A549 (cell line): Measurements from ENCODE around the gene PIN1. TPM values are rescaled to one million over a fixed set of nuclear protein-coding genes. Genes with fewer than 3 reads are reported as not detected.
"Not testable (repeated sequence)": the region's sequence is repeated elsewhere in the genome, so short reads cannot be mapped to it uniquely, and the experiment has no call there.

Experiments used
- ATAC-seq, 2 experiments: fragments of 200-7000 bp in 1 of 2; fragments of >200 bp in 1 of 2; cut with Nextera tagmentation in 1 of 2; cut with Tn5 transposase in 1 of 2; 3 replicates each; pipeline versions ENCODE4 v1.8.0 to v1.9.1; 2018 to 2020; ENCODE audit warnings: mild to moderate bottlenecking in 1 of 2, moderate library complexity in 1 of 2
- CTCF ChIA-PET: fragments of 300-600 bp; sonication (Branson Sonifier 250); formaldehyde crosslinking; extraction: SDS; loops from one replicate; lab custom pipeline; 2021; ENCODE audit warnings: antibody characterized with exemption, inconsistent platforms; lab: Yijun Ruan, JAX
- POLR2A ChIA-PET: fragments of 350-600 bp; formaldehyde crosslinking; extraction: SDS; loops from one replicate; lab custom pipeline; 2021; ENCODE audit warnings: antibody characterized with exemption, inconsistent platforms; lab: Yijun Ruan, JAX
- DNase-seq, 2 experiments: peaks; one replicate each; pipeline versions ENCODE4 v3.0.0 to v3.0.0-alpha.2; 2011 to 2016; ENCODE audit warnings: low read depth in 1 of 2, low spot score in 1 of 2
- FAIRE-seq: peaks from 2 replicates; lab custom pipeline; 2011; peaks lifted over from hg19 to GRCh38; lab: Jason Lieb, UNC
- H3K27ac ChIP-seq, 2 experiments: fragments of >200 bp; sonication (Bioruptor Twin); formaldehyde crosslinking; 3 replicates each; pipeline ENCODE4 v1.5.1; 2016 to 2017
- H3K4me1 ChIP-seq: fragments of >200 bp; sonication (Bioruptor Twin); formaldehyde crosslinking; 3 replicates; pipeline ENCODE4 v1.6.1; 2016
- H3K4me2 ChIP-seq: fragments of >200 bp; sonication (Bioruptor Twin); formaldehyde crosslinking; 3 replicates; pipeline ENCODE4 v1.6.1; 2016
- H3K4me3 ChIP-seq: fragments of >200 bp; sonication (Bioruptor Twin); formaldehyde crosslinking; 3 replicates; pipeline ENCODE4 v1.5.1; 2016
- H3K9me3 ChIP-seq: fragments of >200 bp; sonication (Bioruptor Twin); formaldehyde crosslinking; 3 replicates; pipeline ENCODE4 v1.6.1; 2016
- CBX2 ChIP-seq: fragments of 200-600 bp; sonication (generic); IDR thresholded peaks from 2 replicates; pipeline ENCODE4 v1.6.1; 2016; ENCODE audit warnings: low read depth, mild to moderate bottlenecking, borderline replicate concordance
- CHD4 ChIP-seq: fragments of 200-600 bp; sonication (generic); IDR thresholded peaks from 2 replicates; pipeline ENCODE4 v1.6.1; 2016; ENCODE audit warnings: antibody characterized with exemption, mild to moderate bottlenecking, borderline replicate concordance
- E2F6 ChIP-seq: IDR thresholded peaks from 2 replicates; pipeline ENCODE4 v1.6.1; 2012; ENCODE audit warnings: low read depth, borderline replicate concordance
- FOXS1 ChIP-seq: fragments of 250-450 bp; sonication (Bioruptor Pico); IDR thresholded peaks from 2 replicates; pipeline ENCODE4 v1.5.0; 2020; ENCODE audit warnings: mild to moderate bottlenecking, moderate library complexity
- GATA3 ChIP-seq: IDR thresholded peaks from 2 replicates; pipeline ENCODE4 v1.6.1; 2012; ENCODE audit warnings: borderline replicate concordance
- HDAC2 ChIP-seq: fragments of 200-600 bp; sonication (generic); IDR thresholded peaks from 2 replicates; pipeline ENCODE4 v1.6.1; 2016
- HMGXB4 ChIP-seq: fragments of 250-450 bp; sonication (Bioruptor Pico); IDR thresholded peaks from 2 replicates; pipeline ENCODE4 v1.5.0; 2021; ENCODE audit warnings: mild to moderate bottlenecking, moderate library complexity, borderline replicate concordance
- JUNB ChIP-seq: fragments of >200 bp; sonication (Bioruptor Twin); formaldehyde crosslinking; IDR thresholded peaks from 2 replicates; pipeline ENCODE4 v1.6.1; 2016
- MYC ChIP-seq: IDR thresholded peaks from 2 replicates; pipeline ENCODE4 v1.6.1; 2012; ENCODE audit warnings: mild to moderate bottlenecking, inconsistent platforms, low read length, improper control_type of control experiment, borderline replicate concordance
- POLR2AphosphoS2 ChIP-seq: conservative IDR thresholded peaks from 2 replicates; pipeline ENCODE4 v1.6.1; 2012; ENCODE audit warnings: low read length, improper control_type of control experiment, inconsistent platforms
- RAD21 ChIP-seq, 2 experiments: fragments of >200 bp in 1 of 2; sonication (Bioruptor Twin) in 1 of 2; formaldehyde crosslinking in 1 of 2; IDR thresholded peaks in 1 of 2; conservative IDR thresholded peaks in 1 of 2; 2 replicates in 1 of 2; 3 replicates in 1 of 2; pipeline ENCODE4 v1.6.1; 2012 to 2018; ENCODE audit warnings: inconsistent platforms in 1 of 2
- TFCP2L1 ChIP-seq: fragments of 250-450 bp; sonication (Bioruptor Pico); IDR thresholded peaks from 2 replicates; pipeline ENCODE4 v1.5.0; 2021; ENCODE audit warnings: mild to moderate bottlenecking
- TP53 ChIP-seq: fragments of 250-450 bp; sonication (Bioruptor Pico); IDR thresholded peaks from 2 replicates; pipeline ENCODE4 v1.5.0; 2021; ENCODE audit warnings: mild to moderate bottlenecking, moderate library complexity
- ZFP36 ChIP-seq: fragments of 450-650 bp; IDR thresholded peaks from 2 replicates; pipeline ENCODE4 v1.6.1; 2014; ENCODE audit warnings: borderline replicate concordance; ENCODE audit not compliant: partially characterized antibody
- WGBS: methylation state at CpG from one replicate; pipeline ENCODE4 v1.1.6; 2017; ENCODE audit errors: missing lambda C conversion rate; 5-methylcytosine and 5-hydroxymethylcytosine counted together
- polyA plus RNA-seq, 4 experiments: library from polyadenylated mRNA; depleted of rRNA in 3 of 4; stranded (reverse); fragments of >200 nt; fragmentation: RNase III in 1 of 4; extraction: RNeasy Plus Mini Kit Qiagen cat#74134 plus additional on column Dnase treatment in 1 of 4; gene quantifications; 2 replicates in 3 of 4; 3 replicates in 1 of 4; pipeline ENCODE4 v1.2.3, GENCODE V29; 2011 to 2017
- TF ChIP-seq, protein P1 (sequence below): IDR thresholded peaks from 2 replicates; pipeline ENCODE4 v1.6.1; 2012

PIN1 gene
- polyA plus RNA-seq, 2 of the 4 experiments (the other 2 are of a cell fraction) = 30.0 to 58.5 TPM

DNA sequence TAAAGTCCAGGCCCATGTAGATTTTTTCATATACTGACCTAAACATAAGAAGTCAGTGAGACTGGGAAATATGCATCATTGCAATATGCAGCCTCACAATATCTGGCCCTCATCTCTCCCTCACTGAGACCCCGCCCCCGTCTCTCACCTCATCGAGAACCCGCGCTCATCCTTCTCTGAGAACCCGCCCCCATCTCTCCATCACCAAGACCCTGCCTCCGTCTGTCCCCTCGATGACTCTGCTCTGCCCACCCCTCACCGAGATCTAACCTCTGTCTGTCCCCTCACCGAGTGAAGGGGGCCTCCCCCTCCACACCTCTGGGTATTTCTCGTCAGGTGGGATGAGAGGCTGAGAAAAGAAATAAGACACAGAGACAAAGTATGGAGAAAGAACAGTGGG lies 46.1 kb upstream of the PIN1 start:
- Histone ChIP-seq H3K4me2 (no peak overlapping the region), H3K27ac (no peak overlapping the region), H3K9me3 (peaks cover 3% of the 10 kb centered on the region; the same call in 1 of the 3 replicates), H3K4me3 (no peak overlapping the region), H3K4me1 (peaks cover 15% of the 10 kb centered on the region; the same call in 1 of the 3 replicates)
- DNase-seq (no peak), FAIRE-seq (no peak), ATAC-seq (no peak)
- CTCF ChIA-PET = no interaction called here
- TF ChIP-seq E2F6 (no peak), ZFP36 (no peak), CBX2 (no peak), JUNB (no peak), CHD4 (no peak), RAD21 (conservative IDR thresholded peaks at IDR 0.05 in 1 of 2, IDR thresholded peaks at IDR 0.05 in 1 of 2) (no peak), HMGXB4 (CRISPR knock-in tag) (no peak), HDAC2 (no peak), TFCP2L1 (no peak), TP53 (CRISPR knock-in tag) (no peak), POLR2AphosphoS2 (no peak)
- TF ChIP-seq, protein P1, sequence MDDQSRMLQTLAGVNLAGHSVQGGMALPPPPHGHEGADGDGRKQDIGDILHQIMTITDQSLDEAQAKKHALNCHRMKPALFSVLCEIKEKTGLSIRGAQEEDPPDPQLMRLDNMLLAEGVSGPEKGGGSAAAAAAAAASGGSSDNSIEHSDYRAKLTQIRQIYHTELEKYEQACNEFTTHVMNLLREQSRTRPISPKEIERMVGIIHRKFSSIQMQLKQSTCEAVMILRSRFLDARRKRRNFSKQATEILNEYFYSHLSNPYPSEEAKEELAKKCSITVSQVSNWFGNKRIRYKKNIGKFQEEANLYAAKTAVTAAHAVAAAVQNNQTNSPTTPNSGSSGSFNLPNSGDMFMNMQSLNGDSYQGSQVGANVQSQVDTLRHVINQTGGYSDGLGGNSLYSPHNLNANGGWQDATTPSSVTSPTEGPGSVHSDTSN = no peak
- 84% methylated on average over 11 of the region's 11 CpGs for WGBS
- POLR2A ChIA-PET = no interaction called here

GRCh38 chr19:9789579-9789978 lies 45.5 kb upstream of the PIN1 start:
- WGBS = 84% methylated on average over 5 of the region's 5 CpGs
- H3K27ac ChIP-seq, FAIRE-seq, DNase-seq, H3K4me2 ChIP-seq, POLR2A ChIA-PET, H3K4me3 ChIP-seq, ATAC-seq, CTCF ChIA-PET, H3K9me3 ChIP-seq: not testable (repeated sequence)
- peaks cover 11% of the 10 kb centered on the region; the same call in 1 of the 3 replicates for H3K4me1 ChIP-seq

DNA sequence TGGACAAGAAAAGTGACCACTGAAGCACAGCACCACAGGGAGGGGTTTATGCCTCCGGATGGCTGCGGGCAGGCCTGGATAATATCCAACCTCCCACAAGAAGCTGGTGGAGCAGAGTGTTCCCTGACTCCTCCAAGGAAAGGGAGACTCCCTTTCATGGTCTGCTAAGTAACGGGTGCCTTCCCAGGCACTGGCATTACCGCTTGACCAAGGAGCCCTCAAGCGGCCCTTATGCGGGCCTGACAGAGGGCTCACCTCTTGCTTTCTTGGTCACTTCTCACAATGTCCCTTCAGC lies 44.1 kb upstream of the PIN1 start:
- H3K4me1 ChIP-seq, FAIRE-seq, DNase-seq, POLR2A ChIA-PET, H3K9me3 ChIP-seq, ATAC-seq: not testable (repeated sequence)
- H3K4me2 ChIP-seq = peak overlapping the region; percentile 89
- 94% methylated on average over 6 of the region's 6 CpGs for WGBS
- peak overlapping the region; percentile 61; the same call in 2 of the 3 replicates for H3K4me3 ChIP-seq
- peak overlapping the region in 1 of 2 experiments; percentile 89; a peak in 1 of 6 replicates for H3K27ac ChIP-seq
- CTCF ChIA-PET = interaction anchor here (0.6 to 0.7 kb wide), 2 partner anchors 715 to 1467 kb away, joined by 3 read pairs; no protein-coding TSS in a partner anchor

GRCh38 chr19:9791552-9792205 lies 43.4 kb upstream of the PIN1 start:
- POLR2A ChIA-PET = no interaction called here
- FAIRE-seq = no peak
- H3K27ac ChIP-seq = peak overlapping the region; percentile 65 to 89; a peak in 5 of 6 replicates
- H3K4me1 ChIP-seq = 0 out of 3 replicates have a peak, but pooled peaks cover 3% of the 10 kb centered on the region
- peak overlapping the region; percentile 61 for H3K4me3 ChIP-seq
- TF ChIP-seq GATA3 = no peak
- TF ChIP-seq CHD4 = no peak
- TF ChIP-seq, protein P1 = no peak
- TF ChIP-seq FOXS1 (CRISPR knock-in tag) = no peak
- no peak for TF ChIP-seq MYC
- peak; percentile 64 to 92 for DNase-seq
- CTCF ChIA-PET = no interaction called here
- peak; percentile 74 to 88 for ATAC-seq
- H3K4me2 ChIP-seq = peak overlapping the region; percentile 89
- 6% methylated on average over 7 of the region's 50 CpGs for WGBS
- no peaks in the 10 kb centered on the region for H3K9me3 ChIP-seq
